Right lobe of liver (tissue), 6 donors: ENCODE data around the gene ARMC9. TPM values are rescaled to one million over a fixed set of nuclear protein-coding genes. Genes with fewer than 3 reads are reported as not detected.

Source experiments
- ATAC-seq, 4 donors: fragments of 200-7000 bp; cut with Tn5 transposase; one replicate each; pipeline ENCODE4 v1.9.1; 2020; ENCODE audit warnings: mild to moderate bottlenecking in 4 of 4, moderate library complexity in 4 of 4
- DNase-seq, 3 donors: peaks; one replicate each; pipeline ENCODE4 v3.0.0-alpha.2; 2020
- H3K27ac ChIP-seq, 3 donors: fragments of 200-600 bp; one replicate each; pipeline ENCODE4 v1.8.0; 2022
- H3K27me3 ChIP-seq, 2 donors: fragments of 200-600 bp; one replicate each; pipeline ENCODE4 v1.8.0; 2022
- H3K36me3 ChIP-seq, 4 donors: fragments of 200-600 bp; sonication (generic) in 1 of 4; one replicate each; pipeline versions ENCODE4 v1.5.1 to v1.8.0; 2017 to 2022; ENCODE audit warnings: control low read depth in 1 of 4
- H3K4me1 ChIP-seq, 4 donors: fragments of 200-600 bp; sonication (generic) in 1 of 4; one replicate each; pipeline versions ENCODE4 v1.5.1 to v1.8.0; 2017 to 2022; ENCODE audit warnings: control low read depth in 1 of 4
- H3K4me3 ChIP-seq, 3 donors: fragments of 200-600 bp; one replicate each; pipeline ENCODE4 v1.8.0; 2022
- H3K9me3 ChIP-seq, 4 donors: fragments of 200-600 bp; sonication (generic) in 1 of 4; one replicate each; pipeline versions ENCODE4 v1.5.1 to v1.8.0; 2017 to 2022; ENCODE audit warnings: control low read depth in 1 of 4
- POLR2A ChIP-seq: fragments of 450-650 bp; IDR thresholded peaks from one replicate; pipeline ENCODE4 v1.6.1; 2017; ENCODE audit warnings: antibody characterized with exemption, mild to moderate bottlenecking
- WGBS: methylation state at CpG from one replicate; pipeline ENCODE4 v1.1.6; 2018; ENCODE audit warnings: low coverage, low lambda C conversion rate; ENCODE audit not compliant: insufficient coverage; ENCODE audit errors: missing lambda C conversion rate; 5-methylcytosine and 5-hydroxymethylcytosine counted together
- intact Hi-C, 2 donors: fragments of 100-400 bp; cut with DNase I; formaldehyde crosslinking; loops; one replicate each; pipeline versions ENCODE4 v1.11.2 to v1.14.1; 2022
- total RNA-seq, 6 experiments: library from RNA; depleted of rRNA in 2 of 6; stranded (reverse); fragments of >200 nt in 2 of 6; fragmentation: NEBNext Ultra II Directional in 3 of 6; extraction: Animal tissue kit (Norgen Biotek cat#: 25700) in 3 of 6; gene quantifications; one replicate each; pipeline versions ENCODE4 v1.1.0 to v1.2.4, GENCODE V29; 2016 to 2023
- TF ChIP-seq, protein P1 (sequence below), 4 donors: fragments of 200-600 bp in 3 of 4; fragments of 450-650 bp in 1 of 4; IDR thresholded peaks; one replicate each; pipeline versions ENCODE4 v1.5.1 to v1.8.0; 2016 to 2022; ENCODE audit warnings: antibody characterized with exemption in 4 of 4, mild to moderate bottlenecking in 2 of 4
- donor health status: DM: no; HTN: yes; CAD: no.
- donor health status: DM: no; HTN: no; CAD: no.
- donor health status: DM: no; HTN: no; CAD: no.
- donor health status: DM: no; HTN: yes; CAD: no.
- donor health status: DM: no; HTN: yes; CAD: no.

ARMC9 gene
- total RNA-seq, 6 experiments from 2014 or later, result 1.5 to 7.7 (median 2.4) TPM

DNA sequence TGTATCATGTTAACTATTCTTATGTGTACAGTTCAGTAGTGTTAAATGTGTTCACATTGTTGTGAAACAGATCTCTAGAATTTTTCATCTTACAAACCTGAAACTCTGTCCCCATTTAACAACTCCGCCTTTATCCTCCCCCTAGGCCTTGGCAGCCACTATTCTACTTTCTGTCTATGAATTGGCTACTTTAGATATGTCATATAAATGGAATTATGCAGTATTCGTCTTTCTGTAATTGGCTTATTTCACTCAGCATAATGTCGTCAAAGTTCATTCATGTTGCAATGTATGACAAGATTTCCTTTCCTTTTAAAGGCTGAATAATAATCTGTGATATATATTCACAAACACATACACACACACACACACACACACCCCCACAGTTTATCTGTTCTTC lies 12.4 kb downstream of the ARMC9 start:
- DNase-seq (no peak), ATAC-seq (no peak)
- Histone ChIP-seq H3K9me3 (no peaks in the 10 kb centered on the region), H3K36me3 (no peaks in the 10 kb centered on the region), H3K4me1 (no peaks in the 10 kb centered on the region), H3K27me3 (no peaks in the 10 kb centered on the region), H3K4me3 (no peak overlapping the region), H3K27ac (no peak overlapping the region)
- WGBS, result 75% methylated on average over 3 of the region's 3 CpGs
- intact Hi-C loops, result no loop called here
- TF ChIP-seq POLR2A, result no peak
- TF ChIP-seq, protein P1, sequence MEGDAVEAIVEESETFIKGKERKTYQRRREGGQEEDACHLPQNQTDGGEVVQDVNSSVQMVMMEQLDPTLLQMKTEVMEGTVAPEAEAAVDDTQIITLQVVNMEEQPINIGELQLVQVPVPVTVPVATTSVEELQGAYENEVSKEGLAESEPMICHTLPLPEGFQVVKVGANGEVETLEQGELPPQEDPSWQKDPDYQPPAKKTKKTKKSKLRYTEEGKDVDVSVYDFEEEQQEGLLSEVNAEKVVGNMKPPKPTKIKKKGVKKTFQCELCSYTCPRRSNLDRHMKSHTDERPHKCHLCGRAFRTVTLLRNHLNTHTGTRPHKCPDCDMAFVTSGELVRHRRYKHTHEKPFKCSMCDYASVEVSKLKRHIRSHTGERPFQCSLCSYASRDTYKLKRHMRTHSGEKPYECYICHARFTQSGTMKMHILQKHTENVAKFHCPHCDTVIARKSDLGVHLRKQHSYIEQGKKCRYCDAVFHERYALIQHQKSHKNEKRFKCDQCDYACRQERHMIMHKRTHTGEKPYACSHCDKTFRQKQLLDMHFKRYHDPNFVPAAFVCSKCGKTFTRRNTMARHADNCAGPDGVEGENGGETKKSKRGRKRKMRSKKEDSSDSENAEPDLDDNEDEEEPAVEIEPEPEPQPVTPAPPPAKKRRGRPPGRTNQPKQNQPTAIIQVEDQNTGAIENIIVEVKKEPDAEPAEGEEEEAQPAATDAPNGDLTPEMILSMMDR (IDR thresholded peaks at IDR 0.05), result no peak

DNA sequence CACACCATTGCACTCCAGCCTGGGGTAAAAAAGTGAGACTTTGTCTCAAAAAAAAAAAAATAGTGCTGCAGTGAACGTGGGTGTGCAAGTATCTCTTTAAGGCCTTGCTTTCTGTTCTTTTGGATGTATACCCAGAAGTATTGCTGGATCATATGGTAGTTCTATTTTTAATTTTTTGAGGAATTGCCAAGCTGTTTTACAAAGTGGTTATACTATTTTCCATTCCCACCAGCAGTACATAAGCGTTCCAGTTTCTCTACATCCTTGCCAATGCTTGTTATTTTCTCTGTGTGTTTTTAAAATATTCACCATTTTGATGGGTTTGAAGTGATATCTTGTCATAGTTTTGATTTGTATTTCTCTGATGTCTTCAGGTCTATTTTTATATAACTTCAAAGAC lies 13.1 kb downstream of the ARMC9 start:
- Histone ChIP-seq H3K4me3 (no peak overlapping the region), H3K27me3 (no peaks in the 10 kb centered on the region), H3K27ac (no peak overlapping the region), H3K36me3 (no peaks in the 10 kb centered on the region), H3K9me3 (no peaks in the 10 kb centered on the region), H3K4me1 (no peaks in the 10 kb centered on the region)
- 72% methylated on average over 2 of the region's 2 CpGs for WGBS
- intact Hi-C loops, result no loop called here
- DNase-seq (no peak), ATAC-seq (no peak)
- TF ChIP-seq, protein P1 (IDR thresholded peaks at IDR 0.05), result no peak
- no peak for TF ChIP-seq POLR2A

DNA sequence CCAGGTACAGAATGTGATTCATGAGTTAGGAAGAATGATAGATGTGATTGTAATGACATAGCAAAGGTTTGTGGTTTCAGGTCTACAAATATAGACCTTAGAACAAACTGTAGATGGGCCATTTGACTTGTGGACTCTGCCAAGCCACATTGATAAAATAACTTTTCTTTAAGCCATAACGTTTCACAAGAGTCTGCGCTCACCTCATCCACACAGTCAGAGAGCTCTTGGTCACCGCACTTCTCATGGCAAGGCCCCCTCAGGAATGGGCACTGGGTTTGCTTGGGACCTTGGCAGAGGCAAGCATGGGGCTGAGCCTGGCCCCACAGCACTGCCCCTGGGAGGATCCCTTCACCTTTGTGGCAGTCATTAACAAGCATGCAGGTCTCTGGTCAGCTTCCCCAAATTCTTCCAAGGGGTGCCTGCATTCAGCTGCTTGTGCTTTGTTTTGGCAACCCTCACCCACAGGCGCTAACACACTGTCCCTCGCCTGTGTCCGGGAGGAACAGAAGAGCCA lies 14.0 kb downstream of the ARMC9 start:
- no peak for DNase-seq
- intact Hi-C loops, result no loop called here
- no peaks in the 10 kb centered on the region for H3K4me1 ChIP-seq
- H3K4me3 ChIP-seq, result no peak overlapping the region
- 62% methylated on average over 4 of the region's 6 CpGs for WGBS
- no peak for ATAC-seq
- TF ChIP-seq, protein P1 (IDR thresholded peaks at IDR 0.05), result no peak
- TF ChIP-seq POLR2A, result no peak
- H3K9me3 ChIP-seq, result no peaks in the 10 kb centered on the region
- H3K36me3 ChIP-seq, result no peaks in the 10 kb centered on the region
- no peak overlapping the region for H3K27ac ChIP-seq
- H3K27me3 ChIP-seq, result no peaks in the 10 kb centered on the region

DNA sequence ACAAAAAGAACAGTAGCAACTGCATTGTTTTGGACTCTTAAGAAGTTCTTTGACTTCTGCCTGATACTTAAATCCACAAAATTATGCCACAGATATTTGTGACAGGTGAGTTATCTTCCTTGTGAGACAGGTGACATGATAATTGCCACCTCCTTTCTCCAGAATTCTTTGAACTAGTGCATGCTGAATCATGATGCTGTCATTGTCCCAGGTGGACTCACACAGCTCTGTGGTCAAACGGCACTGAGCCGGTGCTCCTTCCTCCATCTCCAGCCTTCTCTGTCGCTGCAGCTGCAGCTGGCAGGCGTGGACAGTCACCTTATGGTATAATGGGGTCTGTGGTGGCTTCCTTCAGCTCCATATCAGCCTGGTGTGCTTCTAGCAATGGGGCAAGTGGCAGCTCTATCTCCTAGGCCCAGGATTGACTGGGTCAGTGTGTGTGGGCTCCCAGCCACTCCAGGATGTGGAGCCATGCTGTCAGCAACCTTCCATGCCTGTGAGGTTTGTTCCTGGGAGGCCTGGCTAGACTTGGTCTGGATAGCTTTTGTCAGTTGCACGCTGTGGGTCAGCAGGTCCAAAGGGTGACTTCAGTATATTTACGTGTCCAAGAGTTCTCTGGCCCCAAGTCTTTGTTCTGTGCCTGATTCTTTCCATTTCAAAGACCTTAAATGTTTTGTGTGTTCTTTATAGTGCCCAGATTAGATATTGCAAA lies 15.7 kb downstream of the ARMC9 start:
- DNase-seq, result no peak
- intact Hi-C loops, result no loop called here
- no peaks in the 10 kb centered on the region for H3K9me3 ChIP-seq
- H3K4me3 ChIP-seq, result no peak overlapping the region
- no peak overlapping the region for H3K27ac ChIP-seq
- no peaks in the 10 kb centered on the region for H3K27me3 ChIP-seq
- H3K36me3 ChIP-seq, result no peaks in the 10 kb centered on the region
- TF ChIP-seq POLR2A, result no peak
- TF ChIP-seq, protein P1 (IDR thresholded peaks at IDR 0.05), result no peak
- no peaks in the 10 kb centered on the region for H3K4me1 ChIP-seq
- WGBS, result 87% methylated on average over 4 of the region's 6 CpGs
- ATAC-seq, result peak in 1 of 4 donors; percentile 30
